ENCODE measurements around the gene SOS1.
"Not testable (repeated sequence)": the region's sequence is repeated elsewhere in the genome, so short reads cannot be mapped to it uniquely, and the experiment has no call there.

GRCh38 chr2:39155573-39155972, 34.7 kb upstream of the SOS1 start:
- TF ChIP-seq, protein P1, sequence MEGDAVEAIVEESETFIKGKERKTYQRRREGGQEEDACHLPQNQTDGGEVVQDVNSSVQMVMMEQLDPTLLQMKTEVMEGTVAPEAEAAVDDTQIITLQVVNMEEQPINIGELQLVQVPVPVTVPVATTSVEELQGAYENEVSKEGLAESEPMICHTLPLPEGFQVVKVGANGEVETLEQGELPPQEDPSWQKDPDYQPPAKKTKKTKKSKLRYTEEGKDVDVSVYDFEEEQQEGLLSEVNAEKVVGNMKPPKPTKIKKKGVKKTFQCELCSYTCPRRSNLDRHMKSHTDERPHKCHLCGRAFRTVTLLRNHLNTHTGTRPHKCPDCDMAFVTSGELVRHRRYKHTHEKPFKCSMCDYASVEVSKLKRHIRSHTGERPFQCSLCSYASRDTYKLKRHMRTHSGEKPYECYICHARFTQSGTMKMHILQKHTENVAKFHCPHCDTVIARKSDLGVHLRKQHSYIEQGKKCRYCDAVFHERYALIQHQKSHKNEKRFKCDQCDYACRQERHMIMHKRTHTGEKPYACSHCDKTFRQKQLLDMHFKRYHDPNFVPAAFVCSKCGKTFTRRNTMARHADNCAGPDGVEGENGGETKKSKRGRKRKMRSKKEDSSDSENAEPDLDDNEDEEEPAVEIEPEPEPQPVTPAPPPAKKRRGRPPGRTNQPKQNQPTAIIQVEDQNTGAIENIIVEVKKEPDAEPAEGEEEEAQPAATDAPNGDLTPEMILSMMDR (IDR thresholded peaks at IDR 0.05), result not testable (repeated sequence)
- not testable (repeated sequence) for TF ChIP-seq POLR2A (IDR thresholded peaks at IDR 0.05)

Measured in Peyer's patch (tissue), 4 donors.